ENCODE results near the gene RPF1. TPM values are rescaled to one million over a fixed set of nuclear protein-coding genes. Genes with fewer than 3 reads are reported as not detected.
"Not testable (repeated sequence)": the region's sequence is repeated elsewhere in the genome, so short reads cannot be mapped to it uniquely, and the experiment has no call there.

RPF1 gene
- total and polyA plus RNA-seq, 10 of the 15 experiments (the other 5 are each of a cell fraction or from before 2014, with no cell fraction given) = 37.0 to 97.5 (median 56.2) TPM

DNA sequence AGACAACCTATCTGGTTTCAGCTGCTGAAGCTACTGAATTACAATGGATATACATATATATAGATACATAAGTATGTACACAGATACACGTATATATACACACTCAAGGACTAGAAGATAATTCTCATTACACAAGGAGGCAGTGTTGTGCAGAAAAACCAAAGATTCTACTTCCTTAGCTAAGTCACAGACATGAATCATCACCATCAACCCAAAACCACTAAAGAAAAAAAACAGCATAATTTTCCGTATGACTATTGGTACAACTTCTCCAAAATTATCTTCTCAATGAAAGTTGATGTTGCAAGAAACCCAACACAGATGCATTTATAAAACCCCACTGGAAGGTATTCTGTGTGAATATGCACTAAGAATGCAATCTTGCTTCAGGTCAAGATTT lies 36.8 kb upstream of the RPF1 start (continued):
- TF ChIP-seq, protein P1, sequence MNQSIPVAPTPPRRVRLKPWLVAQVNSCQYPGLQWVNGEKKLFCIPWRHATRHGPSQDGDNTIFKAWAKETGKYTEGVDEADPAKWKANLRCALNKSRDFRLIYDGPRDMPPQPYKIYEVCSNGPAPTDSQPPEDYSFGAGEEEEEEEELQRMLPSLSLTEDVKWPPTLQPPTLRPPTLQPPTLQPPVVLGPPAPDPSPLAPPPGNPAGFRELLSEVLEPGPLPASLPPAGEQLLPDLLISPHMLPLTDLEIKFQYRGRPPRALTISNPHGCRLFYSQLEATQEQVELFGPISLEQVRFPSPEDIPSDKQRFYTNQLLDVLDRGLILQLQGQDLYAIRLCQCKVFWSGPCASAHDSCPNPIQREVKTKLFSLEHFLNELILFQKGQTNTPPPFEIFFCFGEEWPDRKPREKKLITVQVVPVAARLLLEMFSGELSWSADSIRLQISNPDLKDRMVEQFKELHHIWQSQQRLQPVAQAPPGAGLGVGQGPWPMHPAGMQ (IDR thresholded peaks at IDR 0.05; ENCODE audit: borderline replicate concordance) = no peak
- TF ChIP-seq CBFB (IDR thresholded peaks at IDR 0.05; ENCODE audit: low read depth) (peak; percentile 52; the same call in 1 of the 2 replicates), ZNF384 (IDR thresholded peaks at IDR 0.05; ENCODE audit: borderline replicate concordance, low read depth, low read length) (peak; percentile 86), MTA2 (IDR thresholded peaks at IDR 0.05; ENCODE audit: low read depth) (0 out of 2 replicates have a peak, but pooled peaks have one; percentile 17), RUNX3 (IDR thresholded peaks at IDR 0.05; ENCODE audit: low read length) (peak; percentile 86)
- TF ChIP-seq, protein P2, sequence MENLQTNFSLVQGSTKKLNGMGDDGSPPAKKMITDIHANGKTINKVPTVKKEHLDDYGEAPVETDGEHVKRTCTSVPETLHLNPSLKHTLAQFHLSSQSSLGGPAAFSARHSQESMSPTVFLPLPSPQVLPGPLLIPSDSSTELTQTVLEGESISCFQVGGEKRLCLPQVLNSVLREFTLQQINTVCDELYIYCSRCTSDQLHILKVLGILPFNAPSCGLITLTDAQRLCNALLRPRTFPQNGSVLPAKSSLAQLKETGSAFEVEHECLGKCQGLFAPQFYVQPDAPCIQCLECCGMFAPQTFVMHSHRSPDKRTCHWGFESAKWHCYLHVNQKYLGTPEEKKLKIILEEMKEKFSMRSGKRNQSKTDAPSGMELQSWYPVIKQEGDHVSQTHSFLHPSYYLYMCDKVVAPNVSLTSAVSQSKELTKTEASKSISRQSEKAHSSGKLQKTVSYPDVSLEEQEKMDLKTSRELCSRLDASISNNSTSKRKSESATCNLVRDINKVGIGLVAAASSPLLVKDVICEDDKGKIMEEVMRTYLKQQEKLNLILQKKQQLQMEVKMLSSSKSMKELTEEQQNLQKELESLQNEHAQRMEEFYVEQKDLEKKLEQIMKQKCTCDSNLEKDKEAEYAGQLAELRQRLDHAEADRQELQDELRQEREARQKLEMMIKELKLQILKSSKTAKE (IDR thresholded peaks at IDR 0.05; ENCODE audit: low read depth, poor library complexity, severe bottlenecking) = peak; percentile 60

DNA sequence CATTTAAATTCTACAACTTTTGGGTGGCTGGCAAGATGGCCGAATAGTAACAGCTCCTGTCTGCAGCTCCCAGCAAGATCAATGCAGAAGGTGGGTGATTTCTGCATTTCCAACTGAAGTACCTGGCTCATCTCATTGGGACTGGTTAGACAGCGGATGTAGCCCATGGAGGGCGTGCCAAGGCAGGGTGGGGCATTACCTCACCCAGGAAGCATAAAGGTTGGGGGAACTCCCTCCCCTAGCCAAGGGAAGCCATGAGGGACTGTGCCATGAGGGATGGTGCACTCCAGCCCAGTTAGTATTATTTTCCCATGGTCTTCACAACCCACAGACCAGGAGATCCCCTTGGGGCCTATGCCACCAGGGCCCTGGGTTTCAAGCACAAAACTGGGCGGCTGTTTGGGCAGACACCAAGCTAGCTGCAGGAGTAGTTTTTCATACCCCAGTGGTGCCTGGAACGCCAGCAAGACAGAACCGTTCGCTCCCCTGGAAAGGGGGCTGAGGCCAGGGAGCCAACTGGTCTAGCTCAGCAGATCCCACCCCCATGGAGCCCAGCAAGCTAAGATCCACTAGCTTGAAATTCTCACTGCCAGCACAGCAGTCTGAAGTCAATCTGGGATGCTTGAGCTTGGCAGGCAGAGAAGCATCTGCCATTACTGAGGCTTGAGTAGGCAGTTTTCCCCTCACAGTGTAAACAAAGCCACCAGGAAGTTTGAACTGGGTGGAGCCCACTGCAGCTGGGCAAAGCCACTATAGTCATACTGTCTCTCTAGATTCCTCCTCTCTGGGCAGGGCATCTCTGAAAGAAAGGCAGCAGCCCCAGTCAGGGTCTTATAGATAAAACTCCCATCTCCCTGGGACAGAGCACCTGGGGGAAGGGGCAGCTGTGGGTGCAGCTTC lies 36.1 kb upstream of the RPF1 start:
- ChIA-PET CTCF (interaction anchor here (0.9 to 4.0 kb wide), 25 partner anchors 9 to 511 kb away, joined by 3 to 34 read pairs (median 6); partner anchors contain the start of gene RPF1), POLR2A (interaction anchor here (1.2 kb wide), 1 partner anchor 182 kb away, joined by 5 read pairs; no protein-coding TSS in a partner anchor), RAD21 (ENCODE audit: unreplicated experiment) (interaction anchor here (0.7 to 3.1 kb wide), 22 partner anchors 10 to 333 kb away, joined by 3 to 25 read pairs (median 4); partner anchors contain the start of genes CTBS, GNG5 and SPATA1), SMC1A (ENCODE audit: uncharacterized antibody, unreplicated experiment) (interaction anchor here (0.7 to 3.2 kb wide), 30 partner anchors 9 to 317 kb away, joined by 3 to 23 read pairs (median 4); partner anchors contain the start of genes CTBS and RPF1)
- not testable (repeated sequence) for H3K9me3 ChIP-seq (replicated peaks; ENCODE audit: control insufficient read depth, insufficient read depth, low read length); DNase-seq (ENCODE audit: low read depth, low spot score); FAIRE-seq; H3K27ac ChIP-seq (ENCODE audit: control insufficient read depth, insufficient read depth); H3K36me3 ChIP-seq (ENCODE audit: control insufficient read depth in 2 of 2, insufficient read depth in 2 of 2, low read length in 1 of 2); BruUV-seq (replicated peaks); H3K4me1 ChIP-seq (ENCODE audit: control insufficient read depth, insufficient read depth, low read length); H3K4me3 ChIP-seq; H3K79me2 ChIP-seq (ENCODE audit: control insufficient read depth, insufficient read depth, low read length); H3K9ac ChIP-seq (ENCODE audit: control insufficient read depth, insufficient read depth, low read length); H2AFZ ChIP-seq (ENCODE audit: control insufficient read depth, low read depth, low read length); H4K20me1 ChIP-seq (ENCODE audit: control insufficient read depth, insufficient read depth); H3K27me3 ChIP-seq (replicated peaks in 1 of 2; ENCODE audit: control insufficient read depth in 2 of 2, insufficient read depth in 2 of 2, low read length in 1 of 2); H3K4me2 ChIP-seq (ENCODE audit: control insufficient read depth, insufficient read depth)
- intact Hi-C loops (cut with micrococcal nuclease; ENCODE audit: unreplicated experiment) (loop anchor here (1.0 to 2.0 kb wide), 5 partner anchors 36 to 494 kb away; partner anchors contain the start of gene RPF1), in situ Hi-C loops (cut with MboI) (loop anchor here (5.0 kb wide), 1 partner anchor 99 kb away; no protein-coding TSS in a partner anchor)
- peak; percentile 67 for ATAC-seq
- 65% methylated on average over 7 of the region's 7 CpGs for WGBS (ENCODE audit: insufficient coverage, insufficient replicate concordance, low lambda C conversion rate, missing lambda C conversion rate)

DNA sequence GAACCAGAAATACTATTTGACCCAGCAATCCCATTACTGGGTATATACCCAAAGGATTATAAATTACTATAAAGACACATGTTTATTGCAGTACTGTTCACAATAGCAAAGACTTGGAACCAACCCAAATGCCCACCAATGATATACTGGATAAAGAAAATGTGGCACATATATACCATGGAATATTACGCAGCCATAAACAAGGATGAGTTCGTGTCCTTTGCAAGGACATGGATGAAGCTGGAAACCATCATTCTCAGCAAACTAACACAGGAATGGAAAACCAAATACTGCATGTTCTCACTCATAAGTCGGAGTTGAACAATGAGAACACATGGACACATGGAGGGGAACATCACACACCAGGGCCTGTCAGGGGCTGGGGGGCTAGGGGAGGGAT lies 30.4 kb upstream of the RPF1 start:
- H3K4me3 ChIP-seq; ATAC-seq; intact Hi-C loops (cut with micrococcal nuclease; ENCODE audit: unreplicated experiment); BruUV-seq (replicated peaks); H3K79me2 ChIP-seq (ENCODE audit: control insufficient read depth, insufficient read depth, low read length); H3K4me2 ChIP-seq (ENCODE audit: control insufficient read depth, insufficient read depth); H3K9ac ChIP-seq (ENCODE audit: control insufficient read depth, insufficient read depth, low read length); H3K4me1 ChIP-seq (ENCODE audit: control insufficient read depth, insufficient read depth, low read length); H3K27ac ChIP-seq (ENCODE audit: control insufficient read depth, insufficient read depth); H4K20me1 ChIP-seq (ENCODE audit: control insufficient read depth, insufficient read depth); POLR2A ChIA-PET; RAD21 ChIA-PET (ENCODE audit: unreplicated experiment); H2AFZ ChIP-seq (ENCODE audit: control insufficient read depth, low read depth, low read length); DNase-seq (ENCODE audit: low read depth, low spot score); CTCF ChIA-PET; in situ Hi-C loops (cut with MboI); FAIRE-seq; H3K27me3 ChIP-seq (replicated peaks in 1 of 2; ENCODE audit: control insufficient read depth in 2 of 2, insufficient read depth in 2 of 2, low read length in 1 of 2); H3K9me3 ChIP-seq (replicated peaks; ENCODE audit: control insufficient read depth, insufficient read depth, low read length); H3K36me3 ChIP-seq (ENCODE audit: control insufficient read depth in 2 of 2, insufficient read depth in 2 of 2, low read length in 1 of 2): not testable (repeated sequence)
- SMC1A ChIA-PET (ENCODE audit: uncharacterized antibody, unreplicated experiment) = interaction anchor here (1.1 kb wide), 1 partner anchor 288 kb away, joined by 3 read pairs; no protein-coding TSS in a partner anchor
- 71% methylated on average over 3 of the region's 3 CpGs for WGBS (ENCODE audit: insufficient coverage, insufficient replicate concordance, low lambda C conversion rate, missing lambda C conversion rate)

Data from GM12878 (cell line).